ENCODE measurements around the gene DENND10.
"Not testable (repeated sequence)": the region's sequence is repeated elsewhere in the genome, so short reads cannot be mapped to it uniquely, and the experiment has no call there.

DENND10 gene

DNA sequence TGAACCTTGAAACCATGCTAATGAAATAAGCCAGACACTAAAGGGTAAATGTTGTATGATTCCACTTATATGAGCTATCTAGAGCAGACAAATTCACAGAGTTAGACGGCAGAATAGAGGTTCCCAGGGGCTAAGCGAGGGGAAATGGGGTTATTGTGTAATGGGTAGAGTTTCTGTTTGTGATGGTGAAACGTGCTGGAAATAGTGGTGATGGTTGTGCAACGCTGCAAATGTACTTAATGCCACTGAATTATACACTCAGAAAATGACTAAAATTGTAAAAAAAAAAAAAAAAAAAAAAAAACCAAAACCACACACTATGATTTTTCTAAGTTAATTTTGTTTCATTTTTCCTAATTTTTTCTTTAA lies 31.6 kb downstream of the DENND10 start:
- no peak for DNase-seq

- DNase-seq: no peak
Measured at GRCh38 chr10:119136084-119136483, 32.2 kb downstream of the DENND10 start.

- DNase-seq: not testable (repeated sequence)
Measured at GRCh38 chr10:119137878-119138277, 34.0 kb downstream of the DENND10 start.

DNA sequence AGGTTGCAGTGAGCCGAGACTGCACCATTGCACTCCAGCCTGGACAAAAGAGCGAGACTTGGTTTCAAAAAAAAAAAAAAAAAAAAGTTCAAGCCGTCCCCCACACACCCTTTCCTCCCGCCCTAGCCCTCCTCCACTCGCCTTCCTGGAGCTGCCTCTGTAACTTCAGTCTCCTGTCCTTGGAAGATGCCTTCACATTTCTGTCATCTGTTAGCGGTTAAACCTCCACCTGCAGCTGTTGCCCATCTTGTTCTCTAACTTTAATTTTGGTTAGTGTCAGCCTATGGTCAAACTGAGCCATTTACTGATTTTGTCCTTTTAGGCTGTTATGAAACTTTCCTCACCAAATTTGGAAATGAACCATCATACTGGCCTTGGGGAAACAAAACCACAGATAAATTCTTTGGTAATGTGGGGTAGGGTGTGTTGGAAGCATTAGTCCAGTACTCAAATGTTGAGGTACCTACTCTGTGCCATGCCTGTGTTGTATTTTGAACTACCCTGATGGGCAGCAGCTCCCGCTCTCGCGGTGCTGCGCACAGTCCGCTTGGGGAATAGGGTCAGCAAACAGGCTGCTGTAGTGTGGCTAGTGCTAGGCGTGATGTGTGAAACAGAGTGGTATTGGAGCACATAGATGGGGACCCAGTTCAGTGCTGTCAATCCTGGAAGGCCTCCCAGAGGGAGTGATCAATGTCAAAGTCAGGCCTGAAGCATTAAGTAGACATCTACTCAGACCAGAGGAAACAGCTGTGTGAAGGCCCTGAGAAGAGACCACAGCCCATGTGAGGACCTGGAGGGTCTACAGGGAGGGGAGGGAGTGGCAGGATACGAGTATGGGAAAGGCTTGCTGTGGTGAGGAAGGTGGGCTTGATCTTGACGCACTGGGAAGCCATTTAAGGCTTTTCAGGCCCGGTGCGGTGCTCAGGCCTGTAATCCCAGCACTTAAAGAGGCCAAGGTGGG lies 34.7 kb downstream of the DENND10 start:
- DNase-seq: no peak

DNA sequence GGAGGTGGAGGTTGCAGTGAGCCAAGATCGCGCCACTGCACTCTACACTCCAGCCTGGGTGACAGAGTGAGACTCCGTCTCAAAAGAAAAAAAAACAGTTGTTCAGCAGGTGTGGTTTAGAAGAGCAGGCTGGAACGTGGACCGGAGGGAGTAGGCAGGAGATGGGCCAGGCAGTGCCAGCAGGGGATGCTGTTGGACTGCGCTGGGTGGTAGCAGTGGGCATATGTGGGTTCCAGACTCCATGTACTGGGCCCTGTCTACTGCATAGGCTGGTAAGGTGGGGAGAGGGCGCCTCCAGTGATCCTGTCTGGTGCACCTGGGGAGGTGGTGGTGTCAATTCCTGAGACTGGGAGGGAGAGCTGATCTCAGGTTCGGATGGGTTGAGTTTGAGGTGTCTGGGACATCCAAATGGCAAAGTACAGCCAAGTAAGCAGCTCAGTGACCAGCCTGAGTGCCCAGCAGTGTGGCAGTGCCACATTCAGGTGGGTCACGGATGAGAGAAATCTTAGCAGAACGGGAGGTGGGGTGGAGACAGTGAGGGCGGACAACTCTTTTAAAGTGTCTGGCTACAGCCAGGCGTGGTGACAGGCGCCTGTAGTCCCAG lies 35.7 kb downstream of the DENND10 start:
- DNase-seq: peak; percentile 69

- DNase-seq: no peak
Measured at GRCh38 chr10:119140603-119141245, 36.8 kb downstream of the DENND10 start.

- no peak for DNase-seq
Measured at GRCh38 chr10:119143657-119144056, 39.7 kb downstream of the DENND10 start.

- no peak for DNase-seq
Measured at GRCh38 chr10:119149157-119149556, 45.2 kb downstream of the DENND10 start.

GRCh38 chr10:119149729-119150128 lies 45.8 kb downstream of the DENND10 start:
- DNase-seq: no peak

DNA sequence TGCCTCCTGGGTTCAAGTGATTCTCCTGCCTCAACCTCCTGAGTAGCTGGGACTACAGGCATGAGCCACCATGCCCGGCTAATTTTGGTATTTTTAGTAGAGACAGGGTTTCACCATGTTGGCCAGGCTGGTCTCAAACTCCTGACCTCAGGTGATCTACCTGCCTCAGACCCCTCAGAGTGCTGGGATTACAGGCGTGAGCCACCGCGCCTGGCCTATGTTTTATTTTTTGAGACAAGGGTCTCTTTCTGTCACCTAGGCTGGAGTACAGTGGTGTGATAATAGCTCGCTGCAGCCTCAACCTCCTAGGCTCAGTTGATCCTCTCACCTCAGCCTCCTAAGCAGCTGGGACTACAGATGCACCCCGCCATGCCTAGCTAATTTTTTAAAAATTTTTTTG lies 47.7 kb downstream of the DENND10 start:
- DNase-seq: not testable (repeated sequence)

- DNase-seq: no peak
Measured at GRCh38 chr10:119153041-119153440, 49.1 kb downstream of the DENND10 start.

DNA sequence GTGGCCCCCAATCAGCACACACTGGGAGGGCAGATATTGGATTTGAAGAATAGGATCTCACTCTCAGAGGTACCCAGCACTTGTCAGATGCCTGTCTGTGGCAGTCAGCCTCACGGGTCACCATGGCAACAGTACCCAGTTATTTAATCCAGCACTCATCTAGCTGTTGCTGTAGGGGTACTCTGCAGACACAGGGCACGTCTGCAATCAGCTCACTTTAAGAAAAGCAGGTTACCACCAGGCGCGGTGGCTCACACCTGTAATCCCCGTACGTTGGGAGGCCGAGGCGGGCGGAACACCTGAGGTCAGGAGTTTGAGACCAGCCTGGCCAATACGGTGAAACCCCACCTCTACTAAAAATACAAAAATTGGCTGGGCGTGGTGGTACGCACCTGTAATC lies 49.7 kb downstream of the DENND10 start:
- no peak for DNase-seq

- no peak for DNase-seq
Measured at GRCh38 chr10:119159332-119159731, 55.4 kb downstream of the DENND10 start.

DNA sequence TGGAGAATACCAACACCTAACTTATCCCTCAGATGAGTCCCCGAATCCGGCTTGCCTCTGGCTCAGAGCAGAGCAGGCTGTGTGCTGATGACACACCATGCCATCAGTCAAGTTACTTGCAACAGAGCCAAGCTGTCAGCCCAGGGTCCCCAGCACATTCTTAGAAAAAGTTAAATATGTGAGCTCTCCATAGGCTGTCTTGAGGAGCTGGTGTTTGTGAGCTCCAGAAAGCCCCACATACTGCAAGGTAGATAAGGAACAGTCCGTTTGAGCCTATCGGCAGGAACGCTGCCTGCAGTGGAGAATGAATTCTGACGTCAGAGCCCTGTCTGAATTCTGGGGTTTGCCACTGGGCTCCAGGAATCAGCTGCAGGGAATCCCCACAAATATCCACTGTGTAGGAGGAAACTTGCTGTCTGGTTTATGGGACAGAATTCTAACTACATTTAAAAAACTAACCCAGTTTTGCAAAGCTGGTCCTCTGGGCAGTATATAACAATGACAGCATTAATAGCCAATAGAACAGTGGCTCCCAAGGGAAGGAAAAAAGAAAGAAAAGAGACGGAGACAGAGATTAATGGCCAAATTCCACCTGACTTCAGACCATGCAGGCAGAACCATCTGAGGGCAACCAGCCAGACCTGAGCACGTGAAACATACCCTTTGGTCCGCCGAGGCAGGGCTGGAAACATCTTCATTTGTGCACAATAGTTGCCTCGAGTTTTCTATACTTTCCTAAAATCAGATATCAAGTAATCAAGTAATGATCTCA lies 58.0 kb downstream of the DENND10 start:
- DNase-seq: no peak

DNA sequence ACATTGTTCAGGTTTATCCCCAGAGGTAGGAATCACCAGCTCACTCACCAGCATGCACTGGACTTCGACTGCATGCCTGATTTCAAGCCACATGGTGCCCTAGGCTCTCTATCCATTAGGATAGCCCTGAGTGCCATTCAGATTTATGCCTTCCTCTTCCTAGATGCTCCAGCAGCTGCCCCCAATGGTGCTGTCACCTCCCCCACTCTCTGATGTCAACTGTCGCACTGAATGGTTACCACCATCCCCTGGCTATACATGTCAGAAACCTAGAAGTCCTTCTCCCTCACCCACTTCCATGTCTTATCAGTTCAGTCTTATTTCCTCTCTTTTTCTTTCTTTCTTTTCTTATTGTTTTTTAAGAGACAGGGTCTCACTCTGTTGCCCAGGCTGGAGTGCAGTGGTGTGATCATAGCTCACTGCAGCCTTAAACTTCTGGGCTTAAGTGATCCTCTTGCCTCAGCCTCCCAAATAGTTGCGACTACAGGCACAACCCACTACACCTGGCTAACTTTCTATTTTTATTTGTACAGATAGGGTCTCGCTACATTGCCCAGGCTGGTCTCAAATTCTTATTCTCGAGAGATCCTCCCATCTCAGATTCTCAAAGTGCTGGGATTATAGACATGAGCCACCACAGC lies 58.7 kb downstream of the DENND10 start:
- DNase-seq: no peak

DNA sequence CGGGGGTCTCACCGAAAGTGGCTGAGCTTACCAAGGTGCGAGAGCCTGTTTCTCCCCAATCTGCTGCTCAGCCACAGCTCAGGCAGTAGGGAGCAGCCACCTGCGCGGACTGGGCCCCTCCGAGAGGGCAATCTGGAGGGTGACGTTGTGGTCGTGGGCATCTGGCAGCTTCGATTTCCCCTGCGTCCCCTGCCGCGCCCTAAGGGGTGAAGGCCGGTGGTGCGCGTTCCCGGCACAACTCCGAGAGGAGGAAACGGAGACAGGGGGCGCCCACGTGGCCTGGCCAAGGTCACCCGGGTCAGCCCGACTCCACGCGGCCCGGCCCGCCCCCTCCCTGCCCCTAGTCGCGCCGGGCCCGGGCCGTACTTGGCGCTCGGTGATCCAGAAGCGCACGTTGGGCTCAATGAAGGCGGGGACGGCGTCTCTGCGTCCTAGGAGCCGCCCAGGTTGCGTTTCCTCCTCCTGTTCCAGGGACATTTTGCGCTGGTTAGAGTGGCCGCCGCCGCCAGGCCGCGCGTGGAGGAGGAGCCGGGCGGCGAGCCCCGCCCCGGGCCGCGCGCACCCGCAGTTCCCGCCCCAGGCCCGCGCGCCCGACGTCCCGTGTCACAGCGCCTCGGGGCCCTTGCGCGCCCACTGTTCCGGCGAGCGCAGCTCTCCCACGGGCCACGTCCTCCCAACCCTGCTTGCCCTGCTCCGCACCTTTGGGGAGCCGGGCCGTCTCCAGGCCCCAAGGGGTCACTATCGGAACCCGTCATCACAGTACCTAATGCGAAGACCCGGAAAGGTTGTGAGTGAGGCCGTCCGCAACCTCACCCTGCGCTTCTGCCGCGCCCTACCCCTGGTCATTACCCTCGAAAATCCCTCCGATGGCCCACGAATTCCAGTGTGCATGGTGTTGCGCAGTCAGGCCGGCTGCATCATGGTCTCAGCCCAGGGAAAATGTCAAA lies 61.5 kb downstream of the DENND10 start, which contains the start of gene SFXN4:
Gene SFXN4, minus strand, starts transcription at position 544 of the 947 bp plus-strand sequence. Its CDS starts 67 bp downstream, at position 477.
- peak; percentile 93 for DNase-seq

- DNase-seq: no peak
Measured at GRCh38 chr10:119166118-119166500, 62.2 kb downstream of the DENND10 start.

DNA sequence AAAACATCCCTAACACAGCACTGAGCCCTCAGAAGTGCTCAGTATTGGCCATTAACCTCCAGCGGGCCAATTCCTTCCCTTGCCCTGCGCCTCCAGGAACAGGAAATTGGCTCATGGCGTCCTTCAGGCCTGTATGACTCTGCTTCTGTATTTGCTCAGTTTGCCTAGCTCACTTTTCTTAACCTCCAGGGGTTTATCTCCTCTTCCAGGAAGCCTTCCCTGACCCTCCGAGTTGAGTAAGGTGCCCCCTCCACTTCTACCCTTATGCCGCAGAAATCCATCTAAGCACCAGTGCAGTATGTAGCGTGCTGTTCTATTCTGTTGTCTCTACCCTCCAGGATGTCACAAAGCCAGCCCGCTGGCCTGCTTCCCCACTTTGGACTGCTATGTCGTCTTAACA lies 62.7 kb downstream of the DENND10 start:
- DNase-seq: no peak

- no peak for DNase-seq
Measured at GRCh38 chr10:119167041-119167440, 63.1 kb downstream of the DENND10 start.

- no peak for DNase-seq
Measured at GRCh38 chr10:119174109-119174508, 70.2 kb downstream of the DENND10 start.

DNA sequence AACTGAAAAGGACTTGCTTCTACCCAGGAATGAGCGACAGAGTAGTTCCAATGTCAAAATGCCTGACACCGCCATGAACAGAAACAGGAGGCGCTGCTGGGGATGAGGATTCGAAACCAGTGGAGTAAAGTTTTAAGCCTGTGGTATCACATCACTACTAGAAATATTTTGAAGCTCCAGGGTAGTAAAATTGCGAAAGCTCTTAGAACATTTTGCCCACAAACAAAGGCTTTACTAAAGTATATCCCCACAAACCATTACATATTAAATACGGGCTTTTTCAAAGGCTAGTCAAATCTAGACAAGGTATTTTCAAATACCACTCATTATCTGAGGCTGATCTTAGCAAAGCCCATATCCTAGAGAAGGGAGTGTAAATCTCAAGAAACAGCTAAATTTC lies 72.3 kb downstream of the DENND10 start:
- no peak for DNase-seq

Measured in activated CD8-positive, alpha-beta memory T cell treated with anti-CD3 and anti-CD28 coated beads for 24 hours (primary cell).